Stimulated activated CD4-positive, alpha-beta T cell treated with anti-CD3 and anti-CD28 coated beads, Interleukin-1b, Interleukin-23, amount 100 ng/mL, for 1 hour (primary cell): Measurements from ENCODE around the gene IAH1.
"Not testable (repeated sequence)": the region's sequence is repeated elsewhere in the genome, so short reads cannot be mapped to it uniquely, and the experiment has no call there.

ENCODE experiments used
- DNase-seq, 2 donors: peaks; one replicate each; pipeline ENCODE4 v3.0.0-alpha.2; 2020; ENCODE audit warnings: low read depth in 2 of 2

Gene IAH1

DNA sequence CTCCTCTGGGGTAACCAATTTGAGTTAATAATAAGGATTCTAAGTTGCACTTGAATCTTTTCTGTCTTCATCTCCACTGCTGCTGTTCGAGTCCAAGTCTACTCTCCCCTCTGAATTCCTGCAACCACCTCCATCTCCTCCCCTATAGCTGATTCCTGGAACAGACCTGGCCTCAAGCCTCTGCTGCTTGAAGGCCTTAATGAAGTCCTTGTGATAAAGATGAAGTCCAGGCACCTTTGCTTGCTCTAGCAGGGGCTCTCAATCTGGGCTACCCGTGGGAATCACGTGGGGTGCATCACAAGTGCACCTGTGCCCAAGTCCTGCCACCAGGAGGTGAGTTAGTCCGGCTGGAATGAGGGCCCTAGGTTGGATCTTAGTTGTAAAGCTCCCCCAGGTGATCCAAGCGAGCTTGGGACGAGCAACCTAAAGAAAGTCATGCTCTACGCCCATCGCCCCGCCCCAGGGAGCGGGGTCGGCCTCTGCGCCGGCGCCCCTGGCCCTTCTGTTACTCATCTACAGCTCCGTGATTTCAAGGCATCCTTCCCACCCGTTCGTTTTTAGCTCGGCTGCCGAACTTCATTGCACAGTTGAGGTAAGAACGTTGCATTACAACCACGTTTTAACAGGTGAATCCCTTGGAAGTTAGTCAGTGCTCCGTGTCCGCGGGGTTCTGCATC is 905 bp upstream of the IAH1 start:
- no peak for DNase-seq

DNA sequence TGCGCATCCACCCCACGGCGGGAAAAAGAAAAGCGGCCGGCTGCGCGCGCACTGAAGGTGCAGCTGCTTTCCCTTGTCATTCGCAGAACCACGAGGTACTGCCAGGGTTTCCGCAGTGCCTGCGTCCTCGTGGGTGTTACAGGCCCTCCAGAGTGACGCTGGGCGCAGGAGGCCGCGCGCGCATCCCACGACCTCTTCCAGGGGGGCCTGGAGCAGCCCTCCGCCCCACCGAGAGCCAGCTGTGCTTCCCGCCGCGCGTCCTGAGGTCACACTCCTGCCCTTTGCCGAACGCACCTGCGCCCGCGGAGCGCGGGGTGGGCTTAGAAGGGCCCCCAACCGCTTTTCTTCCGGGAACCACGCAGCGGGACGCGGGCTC is 378 bp upstream of the IAH1 start:
- DNase-seq, result peak; percentile 31 to 35

DNA sequence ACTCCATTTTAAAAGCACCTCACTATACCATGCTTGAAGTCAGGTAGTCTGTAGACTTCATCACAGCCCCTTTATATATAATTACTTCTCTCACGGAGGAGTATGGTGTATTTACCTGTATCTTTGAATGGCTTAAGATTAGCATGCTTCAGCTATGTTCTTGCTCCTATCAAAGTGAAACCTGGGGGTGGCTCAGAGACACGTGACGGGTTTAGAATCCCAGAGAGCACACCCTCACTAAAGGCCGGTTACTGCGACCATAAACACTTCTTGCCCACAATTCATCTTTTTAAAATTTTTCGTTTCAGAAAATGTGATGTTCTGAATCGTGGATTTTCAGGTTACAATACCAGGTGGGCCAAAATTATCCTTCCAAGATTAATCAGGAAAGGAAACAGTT is 3.6 kb downstream of the IAH1 start:
- no peak for DNase-seq

DNA sequence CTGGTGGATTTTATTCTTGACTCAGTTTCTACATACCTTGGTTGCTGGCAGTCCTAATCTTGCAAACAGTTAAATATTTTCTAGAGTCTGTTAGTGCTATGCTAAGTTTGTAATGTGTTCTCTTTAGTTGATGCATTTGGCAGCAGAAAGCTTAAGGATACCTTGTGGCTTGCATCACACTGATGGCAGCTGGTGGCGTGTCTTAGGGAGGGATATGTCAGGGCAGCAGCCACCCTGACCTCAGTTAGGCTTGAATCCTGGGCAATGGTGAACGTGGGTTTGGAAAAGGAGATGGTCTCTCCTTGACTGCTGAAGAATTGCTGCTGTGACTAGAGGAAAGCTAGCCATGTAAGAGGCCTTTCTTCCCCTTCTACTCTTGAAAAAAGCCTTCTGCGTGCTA is 4.2 kb downstream of the IAH1 start:
- no peak for DNase-seq

DNA sequence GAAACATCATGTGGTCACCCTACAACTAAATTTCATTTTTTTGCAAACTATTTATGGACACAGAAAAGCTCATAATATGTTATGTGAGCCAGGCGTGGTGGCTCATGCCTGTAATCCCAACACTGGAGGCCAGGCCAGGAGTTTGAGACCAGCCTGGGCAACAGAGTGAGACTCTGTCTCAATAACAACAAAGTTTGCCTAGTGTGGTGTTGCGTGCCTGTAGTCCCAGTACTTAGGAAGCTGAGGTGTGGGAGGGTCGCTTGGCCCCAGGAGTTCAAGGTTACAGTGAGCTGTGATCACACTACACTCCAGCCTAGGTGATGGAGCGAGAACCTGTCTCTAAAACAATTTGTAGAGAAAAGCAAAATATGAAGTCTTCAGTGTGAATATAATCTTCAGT is 5.8 kb downstream of the IAH1 start:
- no peak for DNase-seq

DNA sequence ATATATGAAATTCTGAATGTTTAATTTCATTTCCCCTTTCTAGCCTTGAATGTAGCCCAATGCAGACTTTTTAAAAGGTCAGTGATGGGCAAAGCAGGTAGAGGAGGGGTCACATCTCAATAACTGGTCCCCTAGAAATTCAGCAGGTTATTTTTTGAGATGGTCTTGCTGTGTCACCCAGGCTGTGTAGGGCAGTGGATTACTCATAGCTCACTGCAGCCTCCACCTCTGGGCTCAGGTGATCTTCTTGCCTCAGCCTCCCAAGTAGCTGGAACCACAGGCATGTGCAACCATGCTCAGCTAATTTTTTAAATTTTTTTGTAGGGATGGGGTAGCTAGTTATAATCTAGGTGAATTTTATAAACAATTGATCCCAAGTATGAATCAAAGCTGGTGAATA is 8.8 kb downstream of the IAH1 start:
- no peak for DNase-seq

DNA sequence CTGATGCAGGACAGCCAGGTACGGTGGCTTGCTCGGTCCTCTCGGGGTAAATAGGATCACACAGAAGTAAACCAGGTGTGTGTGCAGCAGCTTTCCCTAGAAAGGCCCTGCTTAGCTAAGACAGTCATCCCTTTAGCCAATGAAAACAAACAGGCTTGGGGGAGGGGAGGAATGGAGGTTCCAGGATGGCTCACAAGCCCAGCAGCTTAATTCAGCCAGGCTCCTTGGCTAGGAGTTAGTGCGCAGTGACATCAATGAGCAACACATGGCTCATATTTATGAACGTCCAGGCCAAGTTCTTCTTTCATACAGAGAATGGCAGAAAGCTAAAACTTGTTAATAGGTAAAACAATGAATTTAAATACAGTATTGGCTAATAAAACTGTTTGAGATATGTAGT is 10.2 kb downstream of the IAH1 start:
- DNase-seq, result no peak

DNA sequence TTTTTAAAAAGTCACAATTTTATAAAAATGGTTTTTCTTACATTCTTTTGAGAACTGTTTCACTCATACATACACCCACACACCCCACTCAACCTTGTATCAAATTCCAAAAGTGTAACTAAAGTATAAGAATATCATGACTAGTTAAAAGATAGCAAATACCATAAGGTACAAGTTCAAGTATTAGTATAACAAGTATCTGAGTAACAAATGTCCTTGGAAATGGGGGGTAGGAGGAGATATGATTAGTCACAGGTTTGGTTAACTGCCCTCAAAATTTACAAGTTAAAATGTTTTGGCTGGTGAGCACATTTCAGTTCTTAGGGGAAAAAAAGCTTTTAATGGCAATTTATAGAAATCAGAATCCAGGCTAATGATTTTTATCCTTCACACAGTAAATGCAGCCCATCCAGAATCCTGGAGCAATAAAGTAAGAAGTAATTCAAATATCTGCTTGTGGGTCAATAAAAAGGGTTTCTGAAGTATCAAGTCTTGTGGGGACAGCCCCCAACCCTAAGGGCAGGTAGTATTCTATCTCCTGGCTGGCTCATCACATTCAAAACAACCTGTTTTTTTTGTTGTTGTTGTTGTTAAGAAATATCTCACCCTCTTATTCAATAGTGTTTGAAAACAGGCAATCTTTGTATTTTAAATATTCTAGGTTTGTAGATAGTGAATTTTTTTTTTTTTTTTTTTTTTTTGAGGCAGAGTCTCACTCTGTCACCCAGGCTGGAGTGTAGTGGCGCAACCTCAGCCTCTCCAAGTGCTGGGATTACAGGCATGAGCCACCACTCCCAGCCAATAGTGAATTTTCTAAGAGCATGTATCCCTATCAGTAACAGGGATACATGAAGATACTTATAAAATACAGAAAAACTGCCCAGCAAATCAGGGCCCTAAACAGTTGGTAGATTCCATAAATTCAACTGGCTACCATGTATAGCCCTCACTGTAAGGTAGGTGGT is 14.5 kb downstream of the IAH1 start:
- no peak for DNase-seq

DNA sequence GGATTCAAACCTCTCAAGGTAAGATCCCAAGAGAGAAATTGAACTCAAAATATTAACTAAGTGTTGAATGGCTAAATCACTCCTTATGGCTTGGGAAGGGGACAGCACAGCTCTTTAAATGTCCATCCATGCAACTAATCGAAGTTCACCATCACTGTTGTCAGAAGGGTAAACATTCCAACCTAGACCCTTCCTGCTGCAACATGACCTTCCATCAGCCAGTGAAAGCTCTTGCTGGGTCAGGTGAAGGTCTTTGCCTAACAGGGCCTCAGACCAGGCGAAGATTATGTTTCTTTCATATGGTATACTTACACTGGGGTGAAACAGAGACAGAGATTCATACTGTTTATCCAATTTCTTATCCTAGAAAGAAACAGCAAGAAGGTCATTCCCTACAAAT is 16.4 kb downstream of the IAH1 start:
- no peak for DNase-seq

DNA sequence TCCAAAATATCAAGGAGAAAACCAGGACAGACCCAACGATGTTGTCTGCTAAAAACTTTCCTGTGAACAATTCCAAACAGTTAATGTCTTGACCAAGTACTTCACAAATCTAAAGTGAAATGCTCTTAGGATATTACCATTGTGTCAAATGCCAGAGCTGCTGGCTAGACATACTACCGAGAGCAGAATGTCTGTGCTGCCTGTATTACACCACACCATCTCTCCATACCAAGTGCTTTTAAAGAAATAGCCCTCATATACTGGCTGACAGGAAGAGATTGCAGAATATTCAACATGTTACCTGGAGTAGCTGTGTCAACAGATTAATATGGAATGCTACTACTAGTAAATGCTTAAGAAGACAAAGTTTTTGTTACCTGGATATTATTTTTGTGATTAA is 18.6 kb downstream of the IAH1 start:
- no peak for DNase-seq

DNA sequence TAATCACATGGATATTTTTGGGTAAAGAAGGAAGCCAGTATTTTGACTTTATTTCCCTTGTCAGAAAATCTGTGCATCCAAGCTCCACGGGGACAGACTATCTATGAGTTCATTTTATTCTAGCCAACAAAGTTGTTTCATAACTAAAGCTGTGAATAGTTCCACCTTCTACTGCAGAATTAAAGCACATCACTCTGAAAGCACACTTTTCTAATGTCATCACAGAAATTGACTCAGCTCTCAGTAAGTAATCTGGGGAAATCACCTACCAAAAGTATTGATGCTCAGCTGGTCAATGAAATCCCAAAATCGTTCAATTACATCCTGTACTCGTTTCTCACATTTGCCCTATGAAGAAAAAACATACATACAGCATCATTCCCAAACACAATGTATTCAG is 19.1 kb downstream of the IAH1 start:
- no peak for DNase-seq

DNA sequence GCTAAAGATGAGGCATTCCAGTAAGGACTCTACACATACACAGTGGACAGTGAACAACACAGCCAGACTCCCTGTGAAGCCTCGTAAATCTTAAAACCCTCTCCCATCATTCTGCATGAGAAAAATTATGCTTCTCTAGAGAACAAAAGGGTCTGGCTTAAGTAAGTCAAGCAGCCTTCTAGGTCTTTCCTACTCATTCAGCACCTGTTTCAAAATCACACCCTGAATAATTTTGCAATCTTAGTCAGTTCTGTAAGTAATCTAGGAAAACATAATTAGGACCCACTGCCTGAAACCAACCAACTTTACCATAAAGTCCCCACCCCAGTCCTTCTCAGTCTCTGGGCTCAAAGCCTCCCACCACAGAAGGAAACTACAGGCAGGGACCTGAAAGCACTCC is 19.7 kb downstream of the IAH1 start:
- no peak for DNase-seq

DNA sequence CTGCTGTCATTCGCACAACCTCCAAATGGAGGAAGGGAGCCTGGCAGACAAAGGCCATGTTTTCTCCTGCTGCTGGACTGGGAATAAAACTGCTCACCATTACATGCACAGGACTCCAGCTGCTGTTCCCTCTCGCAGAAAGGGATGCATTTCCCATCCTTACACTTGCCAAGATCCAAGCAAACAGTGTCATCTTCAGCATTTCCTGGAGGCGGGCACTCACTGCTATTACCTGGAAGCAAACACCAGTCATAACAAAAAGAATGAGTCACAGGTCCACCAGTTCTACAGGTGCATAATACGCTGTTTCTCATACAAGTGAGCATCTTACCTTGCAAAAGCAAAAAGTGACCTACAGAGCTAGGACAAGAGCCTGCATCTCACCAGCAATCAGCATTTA is 22.7 kb downstream of the IAH1 start:
- no peak for DNase-seq

DNA sequence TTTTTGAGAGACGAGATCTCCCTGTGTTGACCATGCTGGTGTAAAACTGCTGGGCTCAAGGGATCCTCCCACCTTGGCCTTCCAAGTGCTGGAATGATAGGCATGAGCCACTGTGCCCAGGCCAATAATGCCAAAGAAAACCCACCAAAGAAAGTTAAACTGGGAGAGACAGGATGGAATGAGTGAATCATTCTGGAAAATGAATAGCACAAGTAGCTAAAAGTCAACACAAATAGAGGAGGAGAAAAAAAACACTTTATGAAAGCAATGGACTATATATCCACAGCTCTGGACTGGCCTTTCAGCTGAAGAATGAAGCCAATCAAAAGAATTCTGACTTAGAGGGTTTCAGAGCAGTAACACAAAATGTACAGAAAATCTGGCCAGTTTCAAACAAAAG is 23.9 kb downstream of the IAH1 start:
- no peak for DNase-seq

DNA sequence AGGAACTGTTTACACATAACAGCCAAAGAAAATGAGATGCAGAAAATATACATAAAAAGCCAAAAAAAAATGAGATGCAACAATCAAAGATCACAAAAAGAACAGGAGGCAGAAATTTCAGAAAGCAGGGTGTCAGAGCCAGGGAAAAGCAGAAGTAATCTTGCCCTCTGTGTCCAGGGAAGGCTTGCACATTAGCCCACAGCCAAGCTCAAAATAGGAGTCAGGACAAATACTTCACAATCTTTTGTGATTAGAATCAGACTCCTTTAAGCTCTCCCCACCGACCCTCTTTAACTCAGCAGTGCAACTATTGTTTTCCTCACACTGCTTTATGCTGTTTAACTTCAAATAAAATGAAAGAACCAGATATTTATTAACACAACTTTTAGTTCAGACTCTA is 34.6 kb downstream of the IAH1 start:
- DNase-seq, result no peak

DNA sequence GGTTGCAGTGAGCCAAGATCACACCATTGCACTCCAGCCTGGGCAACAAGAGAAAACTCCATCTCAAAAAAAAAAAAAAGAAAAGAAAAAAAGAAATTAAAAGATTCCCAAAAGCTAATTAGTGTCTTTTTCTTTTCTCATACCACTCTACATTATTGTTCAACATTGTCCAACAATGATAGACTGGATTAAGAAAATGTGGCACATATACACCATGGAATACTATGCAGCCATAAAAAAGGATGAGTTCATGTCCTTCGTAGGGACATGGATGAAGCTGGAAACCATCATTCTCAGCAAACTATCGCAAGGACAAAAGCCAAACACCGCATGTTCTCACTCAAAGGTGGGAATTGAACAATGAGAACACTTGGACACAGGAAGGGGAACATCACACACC is 39.6 kb downstream of the IAH1 start:
- not testable (repeated sequence) for DNase-seq

DNA sequence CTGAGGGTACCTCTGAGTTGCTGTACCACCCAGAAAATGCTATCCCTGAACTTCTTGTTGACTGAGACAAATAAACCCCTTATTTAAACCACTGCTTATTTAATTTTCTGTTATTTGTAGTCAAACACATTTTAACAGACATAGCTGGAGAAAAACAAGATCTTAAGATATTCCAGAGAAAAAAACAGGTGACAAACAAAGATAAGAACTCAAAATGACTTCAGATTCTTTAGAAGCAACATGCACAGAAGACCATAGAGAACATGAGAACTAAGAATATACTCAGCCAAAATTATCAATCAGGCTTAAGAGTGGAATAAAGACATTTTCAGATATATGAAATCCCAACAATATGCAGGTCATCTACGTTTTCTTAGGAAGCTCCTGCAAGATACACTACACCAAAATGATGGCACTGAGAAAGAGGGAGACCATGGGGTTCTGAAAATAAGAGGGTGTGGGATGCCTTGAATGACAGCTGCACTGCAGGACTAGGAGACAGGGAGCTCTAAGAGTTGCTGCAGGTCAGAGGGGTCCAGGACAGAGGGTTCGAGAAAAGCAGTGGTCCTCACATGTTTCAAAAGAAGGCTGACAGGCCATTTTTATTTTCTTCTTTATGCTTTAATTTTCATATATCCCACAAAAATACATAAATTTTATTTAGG is 42.9 kb downstream of the IAH1 start:
- DNase-seq, result no peak

DNA sequence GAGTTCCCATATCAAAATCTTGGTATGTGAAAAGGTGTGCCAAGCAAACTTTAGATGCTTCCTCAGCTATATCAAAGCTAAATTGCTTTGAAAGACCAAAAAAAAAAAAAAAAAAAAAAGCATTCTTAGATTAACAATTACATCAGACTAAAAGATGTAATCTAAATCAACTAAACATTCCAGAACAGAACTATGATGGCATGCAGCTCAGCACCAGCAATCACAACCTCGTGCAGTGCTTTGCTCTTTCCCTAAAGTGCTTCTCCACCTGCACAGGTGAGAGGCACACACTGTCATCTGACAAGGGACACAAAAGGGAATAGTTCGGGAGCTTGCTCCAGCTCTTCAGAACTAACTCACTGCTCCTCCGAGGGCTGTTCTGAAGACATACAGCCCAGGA is 43.8 kb downstream of the IAH1 start:
- no peak for DNase-seq

DNA sequence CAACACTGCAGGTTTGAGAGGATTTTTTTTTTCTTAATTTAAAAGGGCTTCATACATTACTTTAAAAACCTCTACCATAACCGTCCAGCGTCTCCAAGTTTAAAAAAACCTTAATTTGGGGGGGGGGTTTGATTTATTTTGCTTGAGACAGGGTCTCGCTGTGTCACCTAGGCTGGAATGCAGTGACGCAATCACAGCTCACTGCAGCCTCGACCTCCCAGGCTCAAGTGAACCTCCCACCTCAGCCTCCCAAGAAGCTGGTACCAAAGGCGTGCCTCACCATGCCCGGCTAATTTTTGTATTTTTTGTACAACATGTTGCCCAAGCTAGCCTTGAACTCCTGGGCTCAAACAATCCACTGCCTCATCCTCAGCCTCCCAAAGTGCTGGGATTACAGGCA is 44.4 kb downstream of the IAH1 start:
- DNase-seq, result no peak

DNA sequence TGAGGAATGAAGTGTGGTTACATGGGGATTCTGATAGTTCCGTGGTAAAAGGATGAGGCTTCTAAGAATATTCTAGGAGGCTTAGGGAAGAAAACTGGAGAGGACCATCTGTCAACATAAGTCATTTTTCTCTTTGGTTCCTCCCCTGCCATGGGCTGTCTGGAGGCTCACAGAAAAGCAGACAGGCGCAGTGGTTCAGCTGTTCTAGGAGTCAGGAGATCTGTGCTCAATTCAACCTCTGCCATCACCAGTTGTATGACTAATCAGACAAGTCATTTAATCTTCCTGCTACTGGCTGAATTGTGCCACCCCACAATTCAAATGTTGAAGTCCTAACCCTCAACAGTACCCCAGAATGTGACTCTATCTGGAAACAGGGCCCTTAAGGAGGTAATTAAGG is 44.9 kb downstream of the IAH1 start:
- DNase-seq, result no peak

DNA sequence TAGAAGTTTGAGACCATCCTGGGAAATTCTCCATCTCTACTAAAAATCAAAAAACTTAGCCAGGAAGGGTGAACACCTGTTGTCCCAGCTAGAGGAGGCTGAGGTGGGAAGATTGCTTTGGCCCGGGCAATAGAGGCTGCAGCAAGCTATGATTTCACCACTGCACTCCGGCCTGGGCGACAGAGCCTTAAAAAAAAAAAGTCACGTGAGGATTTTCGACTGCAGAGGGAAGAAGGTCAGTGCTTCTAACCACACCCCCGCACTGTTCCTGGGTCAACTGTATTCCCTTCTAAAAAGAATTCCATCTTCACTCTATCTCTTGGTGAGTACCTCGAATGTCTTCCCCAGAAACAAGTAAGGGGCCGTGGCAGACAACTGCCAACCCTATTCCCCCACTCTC is 49.9 kb downstream of the IAH1 start:
- no peak for DNase-seq

DNA sequence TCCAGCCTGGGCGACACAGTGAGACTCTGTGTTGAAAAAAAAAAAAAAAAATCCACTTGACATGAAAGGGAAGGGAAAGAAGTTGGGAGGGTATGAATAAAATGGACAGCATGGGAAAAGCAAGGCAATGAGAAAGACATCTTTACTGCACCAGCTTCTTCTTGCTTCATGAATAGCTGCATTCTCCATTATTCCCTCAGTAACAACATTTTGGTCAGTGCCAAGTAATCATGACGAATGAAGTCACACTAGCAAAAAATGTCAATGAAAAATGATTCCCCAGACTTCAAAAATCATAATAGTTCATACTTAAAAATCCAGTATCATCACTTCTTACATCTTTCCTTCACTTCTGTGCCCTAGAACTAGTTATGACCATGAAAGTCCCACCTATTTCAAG is 50.9 kb downstream of the IAH1 start:
- DNase-seq, result no peak
